Measurements from ENCODE around the gene ATP8A2.

Gene ATP8A2

GRCh38 chr13:25978961-25979360 lies 607.2 kb downstream of the ATP8A2 start:
- no peak overlapping the region for H3K4me3 ChIP-seq (ENCODE audit: low read depth in 1 of 2, low read length in 1 of 2)
- H3K4me1 ChIP-seq (ENCODE audit: control insufficient read depth in 1 of 2, insufficient read depth in 1 of 2, low read depth in 1 of 2, low read length in 1 of 2) = no peaks in the 10 kb centered on the region
- H3K27me3 ChIP-seq = peaks cover 31% of the 10 kb centered on the region
- no peak overlapping the region for H3K27ac ChIP-seq
- H3K9me3 ChIP-seq = no peaks in the 10 kb centered on the region
- TF ChIP-seq CTCF (IDR thresholded peaks at IDR 0.05) = no peak
- no peaks in the 10 kb centered on the region for H3K36me3 ChIP-seq

- Histone ChIP-seq H3K27me3 (peaks cover 31% of the 10 kb centered on the region), H3K4me1 (ENCODE audit: control insufficient read depth in 1 of 2, insufficient read depth in 1 of 2, low read depth in 1 of 2, low read length in 1 of 2) (no peaks in the 10 kb centered on the region), H3K9me3 (no peaks in the 10 kb centered on the region), H3K27ac (no peak overlapping the region), H3K4me3 (ENCODE audit: low read depth in 1 of 2, low read length in 1 of 2) (no peak overlapping the region), H3K36me3 (no peaks in the 10 kb centered on the region)
- TF ChIP-seq CTCF (IDR thresholded peaks at IDR 0.05) = no peak
Measured at GRCh38 chr13:25979371-25979770, 607.6 kb downstream of the ATP8A2 start.

- no peaks in the 10 kb centered on the region for H3K9me3 ChIP-seq
- no peak overlapping the region for H3K27ac ChIP-seq
- no peak overlapping the region for H3K4me3 ChIP-seq (ENCODE audit: low read depth in 1 of 2, low read length in 1 of 2)
- no peaks in the 10 kb centered on the region for H3K4me1 ChIP-seq (ENCODE audit: control insufficient read depth in 1 of 2, insufficient read depth in 1 of 2, low read depth in 1 of 2, low read length in 1 of 2)
- H3K36me3 ChIP-seq = no peaks in the 10 kb centered on the region
- TF ChIP-seq CTCF (IDR thresholded peaks at IDR 0.05) = no peak
- H3K27me3 ChIP-seq = peaks cover 31% of the 10 kb centered on the region
Measured at GRCh38 chr13:25980255-25980654, 608.5 kb downstream of the ATP8A2 start.

- TF ChIP-seq CTCF (IDR thresholded peaks at IDR 0.05) = no peak
- H3K36me3 ChIP-seq = no peaks in the 10 kb centered on the region
- no peak overlapping the region for H3K27ac ChIP-seq
- no peak overlapping the region for H3K4me3 ChIP-seq (ENCODE audit: low read depth in 1 of 2, low read length in 1 of 2)
- H3K4me1 ChIP-seq (ENCODE audit: control insufficient read depth in 1 of 2, insufficient read depth in 1 of 2, low read depth in 1 of 2, low read length in 1 of 2) = no peaks in the 10 kb centered on the region
- H3K27me3 ChIP-seq = peaks cover 31% of the 10 kb centered on the region
- no peaks in the 10 kb centered on the region for H3K9me3 ChIP-seq
Measured at GRCh38 chr13:25981060-25981459, 609.3 kb downstream of the ATP8A2 start.

- Histone ChIP-seq H3K9me3 (no peaks in the 10 kb centered on the region), H3K4me3 (ENCODE audit: low read depth in 1 of 2, low read length in 1 of 2) (no peak overlapping the region), H3K36me3 (no peaks in the 10 kb centered on the region), H3K27me3 (peaks cover 12% of the 10 kb centered on the region), H3K27ac (no peak overlapping the region), H3K4me1 (ENCODE audit: control insufficient read depth in 1 of 2, insufficient read depth in 1 of 2, low read depth in 1 of 2, low read length in 1 of 2) (no peaks in the 10 kb centered on the region)
- TF ChIP-seq CTCF (IDR thresholded peaks at IDR 0.05) = no peak
Measured at GRCh38 chr13:25982907-25983306, 611.1 kb downstream of the ATP8A2 start.

GRCh38 chr13:25987987-25988386 lies 616.2 kb downstream of the ATP8A2 start:
- Histone ChIP-seq H3K27me3 (no peaks in the 10 kb centered on the region), H3K4me1 (ENCODE audit: control insufficient read depth in 1 of 2, insufficient read depth in 1 of 2, low read depth in 1 of 2, low read length in 1 of 2) (no peaks in the 10 kb centered on the region), H3K36me3 (no peaks in the 10 kb centered on the region), H3K9me3 (no peaks in the 10 kb centered on the region), H3K27ac (no peak overlapping the region), H3K4me3 (ENCODE audit: low read depth in 1 of 2, low read length in 1 of 2) (no peak overlapping the region)
- no peak for TF ChIP-seq CTCF (IDR thresholded peaks at IDR 0.05)

All from neutrophil (primary cell).